IMR-90 (cell line): ENCODE results near the gene DERA. TPM values are rescaled to one million over a fixed set of nuclear protein-coding genes. Genes with fewer than 3 reads are reported as not detected.

Source experiments
- ATAC-seq: fragments of 200-7000 bp; cut with Tn5 transposase; 2 replicates; pipeline ENCODE4 v1.9.1; 2020; ENCODE audit warnings: low read depth, mild to moderate bottlenecking, moderate library complexity
- BruUV-seq: library from RNA; stranded (reverse); fragments of 400-500 nt; replicated peaks from 2 replicates; lab custom pipeline; 2021; lab: Mats Ljungman, UMichigan
- CTCF ChIA-PET: fragments of 300-600 bp; formaldehyde crosslinking; extraction: SDS; loops from one replicate; lab custom pipeline; 2021; ENCODE audit warnings: antibody characterized with exemption; lab: Yijun Ruan, JAX
- POLR2A ChIA-PET: fragments of 300-600 bp; sonication (Branson Sonifier 250); formaldehyde crosslinking; loops from one replicate; lab custom pipeline; 2022; ENCODE audit warnings: antibody characterized with exemption; ENCODE audit not compliant: unreplicated experiment; lab: Charles Lee
- DNase-seq: peaks from one replicate; pipeline ENCODE4 v3.0.0; 2013
- H2AFZ ChIP-seq: replicated peaks from 2 replicates; pipeline ENCODE3; 2013; ENCODE audit warnings: low read length, mild to moderate bottlenecking; ENCODE audit not compliant: poor library complexity
- H2AK5ac ChIP-seq: 2 replicates; pipeline ENCODE4 v1.6.1; 2013; ENCODE audit warnings: low read depth, low read length, inconsistent platforms
- H2AK9ac ChIP-seq: replicated peaks from 2 replicates; pipeline ENCODE3; 2013; ENCODE audit warnings: mild to moderate bottlenecking, low read depth, low read length, moderate library complexity; ENCODE audit not compliant: poor library complexity
- H2BK120ac ChIP-seq: 2 replicates; pipeline ENCODE4 v1.6.1; 2013; ENCODE audit warnings: low read depth, low read length, inconsistent platforms
- H2BK15ac ChIP-seq: 3 replicates; pipeline ENCODE4 v1.6.1; 2013; ENCODE audit warnings: low read depth, low read length, inconsistent platforms
- H2BK20ac ChIP-seq: 2 replicates; pipeline ENCODE4 v1.6.1; 2013; ENCODE audit warnings: low read depth, mild to moderate bottlenecking, inconsistent platforms, low read length, moderate library complexity
- H2BK5ac ChIP-seq: 2 replicates; pipeline ENCODE4 v1.6.1; 2013; ENCODE audit warnings: mild to moderate bottlenecking, low read depth, low read length, inconsistent platforms; ENCODE audit not compliant: poor library complexity, severe bottlenecking
- H3K14ac ChIP-seq: replicated peaks from 2 replicates; pipeline ENCODE4 v1.6.1; 2013; ENCODE audit warnings: low read depth, low read length, inconsistent platforms
- H3K18ac ChIP-seq: 2 replicates; pipeline ENCODE4 v1.6.1; 2013; ENCODE audit warnings: low read depth, low read length, control low read depth
- H3K23ac ChIP-seq: 2 replicates; pipeline ENCODE4 v1.6.1; 2013; ENCODE audit warnings: low read depth, low read length, inconsistent platforms
- H3K27ac ChIP-seq: 2 replicates; pipeline ENCODE4 v1.5.1; 2013; ENCODE audit warnings: mild to moderate bottlenecking, control low read depth, low read length; ENCODE audit not compliant: insufficient read depth
- H3K27me3 ChIP-seq: 2 replicates; pipeline ENCODE4 v1.6.1; 2013; ENCODE audit warnings: low read length; ENCODE audit not compliant: control insufficient read depth, insufficient read depth
- H3K36me3 ChIP-seq: 2 replicates; pipeline ENCODE4 v1.6.1; 2013; ENCODE audit warnings: low read length, mixed read lengths; ENCODE audit not compliant: control insufficient read depth, insufficient read depth
- H3K4ac ChIP-seq: 2 replicates; pipeline ENCODE4 v1.6.1; 2013; ENCODE audit warnings: low read depth, low read length, inconsistent platforms
- H3K4me1 ChIP-seq: 2 replicates; pipeline ENCODE4 v1.6.1; 2013; ENCODE audit warnings: low read length, mixed read lengths; ENCODE audit not compliant: control insufficient read depth, insufficient read depth
- H3K4me2 ChIP-seq: 2 replicates; pipeline ENCODE4 v1.6.1; 2013; ENCODE audit warnings: low read depth, mild to moderate bottlenecking, control low read depth, low read length, moderate library complexity
- H3K4me3 ChIP-seq: 2 replicates; pipeline ENCODE4 v1.5.1; 2013; ENCODE audit warnings: low read depth, mild to moderate bottlenecking, control low read depth, low read length, moderate library complexity; ENCODE audit not compliant: insufficient read depth
- H3K56ac ChIP-seq: 2 replicates; pipeline ENCODE4 v1.6.1; 2013; ENCODE audit warnings: low read length, inconsistent platforms; ENCODE audit not compliant: insufficient read depth; ENCODE audit errors: extremely low read depth
- H3K79me1 ChIP-seq, 2 experiments: 2 replicates each; pipeline ENCODE4 v1.6.1; 2013; ENCODE audit warnings: low read length in 2 of 2, inconsistent platforms in 1 of 2, low read depth in 1 of 2
- H3K9ac ChIP-seq: 2 replicates; pipeline ENCODE4 v1.6.1; 2013; ENCODE audit warnings: low read depth, low read length, control low read depth
- H3K9me1 ChIP-seq: 2 replicates; pipeline ENCODE4 v1.6.1; 2013; ENCODE audit warnings: low read length, inconsistent platforms; ENCODE audit not compliant: insufficient read depth
- H3K9me3 ChIP-seq: 2 replicates; pipeline ENCODE4 v1.6.1; 2013; ENCODE audit warnings: low read length; ENCODE audit not compliant: control insufficient read depth, insufficient read depth
- H4K20me1 ChIP-seq: 2 replicates; pipeline ENCODE4 v1.6.1; 2013; ENCODE audit warnings: low read length, inconsistent platforms; ENCODE audit not compliant: insufficient read depth
- H4K5ac ChIP-seq: 2 replicates; pipeline ENCODE4 v1.6.1; 2013; ENCODE audit warnings: mild to moderate bottlenecking, low read depth, low read length, control low read depth
- H4K8ac ChIP-seq, 2 experiments: 2 replicates each; pipeline ENCODE4 v1.6.1; 2013; ENCODE audit warnings: low read depth in 2 of 2, low read length in 2 of 2, control low read depth in 1 of 2, inconsistent platforms in 1 of 2
- H4K91ac ChIP-seq: 2 replicates; pipeline ENCODE4 v1.6.1; 2013; ENCODE audit warnings: low read depth, low read length, inconsistent platforms; ENCODE audit not compliant: insufficient read depth
- CHD1 ChIP-seq: IDR thresholded peaks from 2 replicates; pipeline ENCODE4 v1.6.1; 2012; ENCODE audit warnings: low read depth, low read length, improper control_type of control experiment
- FOS ChIP-seq: fragments of 150-350 bp; IDR thresholded peaks from 2 replicates; pipeline ENCODE4 v1.6.1; 2016; ENCODE audit warnings: low read depth, low read length
- RAD21 ChIP-seq: IDR thresholded peaks from 2 replicates; pipeline ENCODE4 v1.6.1; 2012; ENCODE audit warnings: low read length, improper control_type of control experiment
- RFX5 ChIP-seq: IDR thresholded peaks from 2 replicates; pipeline ENCODE4 v1.8.0; 2012; ENCODE audit warnings: low read depth, mild to moderate bottlenecking, low read length, moderate library complexity
- WGBS, 2 experiments: methylation state at CpG; one replicate each; pipeline versions ENCODE4 v1.1.5 to v1.1.7; 2013; ENCODE audit warnings: missing lambda C conversion rate in 2 of 2; ENCODE audit not compliant: insufficient read length in 1 of 2; ENCODE audit errors: extremely low coverage in 2 of 2; 5-methylcytosine and 5-hydroxymethylcytosine counted together
- dilution Hi-C: fragments of 300-500 bp; cut with HindIII; formaldehyde crosslinking; loops from one replicate; pipeline ENCODE4 v1.14.3; 2018; ENCODE audit warnings: low sequenced_read_pairs; ENCODE audit not compliant: unreplicated experiment
- in situ Hi-C: fragments of 300-500 bp; cut with MboI; formaldehyde crosslinking; loops from 3 replicates; pipeline ENCODE4 v1.14.3; 2019; ENCODE audit warnings: low sequenced_read_pairs, inconsistent platforms, mixed read lengths
- intact Hi-C: fragments of 100-400 bp; cut with micrococcal nuclease; formaldehyde crosslinking; loops from 2 replicates; pipeline ENCODE4 v1.10.0; 2022
- polyA plus RNA-seq, 3 experiments: library from polyadenylated mRNA; depleted of rRNA; stranded (reverse); fragments of >200 nt; gene quantifications; 2 replicates each; pipeline ENCODE4 v1.2.3, GENCODE V29; 2012; ENCODE audit warnings: low replicate concordance in 1 of 3
- total RNA-seq: library from RNA; depleted of rRNA; stranded (reverse); fragments of >200 nt; gene quantifications from 2 replicates; pipeline ENCODE4 v1.2.3, GENCODE V29; 2012
- TF ChIP-seq, protein P1 (sequence below): fragments of 150-350 bp; IDR thresholded peaks from 2 replicates; pipeline ENCODE4 v1.6.1; 2016; ENCODE audit warnings: low read depth, mild to moderate bottlenecking, low read length, moderate library complexity, borderline replicate concordance

DERA gene
- total and polyA plus RNA-seq, 2 of the 4 experiments (the other 2 are of a cell fraction) = 28.1 to 58.6 TPM

DNA sequence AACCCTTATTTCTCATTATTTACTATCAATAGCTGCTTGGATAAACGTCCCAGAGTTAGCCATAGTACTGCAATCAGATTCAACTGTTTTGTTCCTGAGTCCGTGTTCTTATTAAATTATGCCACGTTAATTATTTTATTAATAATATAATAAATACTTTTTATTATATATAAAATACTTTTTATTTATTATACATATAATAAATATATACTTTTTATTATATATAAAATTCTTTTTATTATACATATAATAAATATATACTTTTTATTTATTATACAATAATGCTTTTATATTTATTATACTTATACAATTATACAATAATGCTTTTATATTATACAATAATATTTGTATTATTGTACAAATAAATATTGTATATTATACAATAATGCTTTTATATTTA lies 17.9 kb upstream of the DERA start:
- dilution Hi-C loops (no loop called here), intact Hi-C loops (no loop called here), in situ Hi-C loops (loop anchor here (25.0 kb wide), 1 partner anchor 1106 kb away; no protein-coding TSS in a partner anchor)
- Histone ChIP-seq H3K56ac (no peak overlapping the region), H2AK5ac (no peak overlapping the region), H3K18ac (no peak overlapping the region), H2AFZ (no peak overlapping the region), H3K14ac (no peak overlapping the region), H3K4me1 (peaks cover 4% of the 10 kb centered on the region; the same call in 1 of the 2 replicates), H3K4me2 (no peak overlapping the region), H3K27ac (no peak overlapping the region), H3K4ac (no peak overlapping the region), H4K91ac (no peak overlapping the region), H3K9me1 (no peaks in the 10 kb centered on the region), H3K23ac (no peak overlapping the region), H2AK9ac (no peak overlapping the region), H4K8ac (no peak overlapping the region), H4K20me1 (peaks cover 3% of the 10 kb centered on the region; the same call in 1 of the 2 replicates), H3K9ac (no peak overlapping the region), H2BK15ac (no peak overlapping the region), H2BK5ac (no peak overlapping the region), H3K27me3 (no peaks in the 10 kb centered on the region), H3K36me3 (peaks cover 27% of the 10 kb centered on the region), H3K4me3 (no peak overlapping the region), H2BK20ac (no peak overlapping the region), H2BK120ac (no peak overlapping the region), H3K79me1 (peaks cover 9 to 15% of the 10 kb centered on the region in 2 experiments), H4K5ac (no peak overlapping the region), H3K9me3 (no peaks in the 10 kb centered on the region)
- ChIA-PET CTCF (interaction anchor here (0.6 kb wide), 2 partner anchors 75 to 349 kb away, joined by 3 read pairs; no protein-coding TSS in a partner anchor), POLR2A (no interaction called here)
- BruUV-seq = no TSS peak
- no peak for DNase-seq
- ATAC-seq = no peak
- no CpG with 5 or more reads among the region's 3 CpGs for WGBS, 2 experiments
- TF ChIP-seq CHD1 = no peak
- TF ChIP-seq RFX5 = no peak
- TF ChIP-seq, protein P1, sequence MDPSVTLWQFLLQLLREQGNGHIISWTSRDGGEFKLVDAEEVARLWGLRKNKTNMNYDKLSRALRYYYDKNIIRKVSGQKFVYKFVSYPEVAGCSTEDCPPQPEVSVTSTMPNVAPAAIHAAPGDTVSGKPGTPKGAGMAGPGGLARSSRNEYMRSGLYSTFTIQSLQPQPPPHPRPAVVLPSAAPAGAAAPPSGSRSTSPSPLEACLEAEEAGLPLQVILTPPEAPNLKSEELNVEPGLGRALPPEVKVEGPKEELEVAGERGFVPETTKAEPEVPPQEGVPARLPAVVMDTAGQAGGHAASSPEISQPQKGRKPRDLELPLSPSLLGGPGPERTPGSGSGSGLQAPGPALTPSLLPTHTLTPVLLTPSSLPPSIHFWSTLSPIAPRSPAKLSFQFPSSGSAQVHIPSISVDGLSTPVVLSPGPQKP = no peak
- TF ChIP-seq RAD21 = no peak
- no peak for TF ChIP-seq FOS
